ENCODE data around the gene MAGEB6B. TPM values are rescaled to one million over a fixed set of nuclear protein-coding genes. Genes with fewer than 3 reads are reported as not detected.

Gene MAGEB6B
- not detected in 2 replicates for total RNA-seq (ENCODE audit: low replicate concordance)

DNA sequence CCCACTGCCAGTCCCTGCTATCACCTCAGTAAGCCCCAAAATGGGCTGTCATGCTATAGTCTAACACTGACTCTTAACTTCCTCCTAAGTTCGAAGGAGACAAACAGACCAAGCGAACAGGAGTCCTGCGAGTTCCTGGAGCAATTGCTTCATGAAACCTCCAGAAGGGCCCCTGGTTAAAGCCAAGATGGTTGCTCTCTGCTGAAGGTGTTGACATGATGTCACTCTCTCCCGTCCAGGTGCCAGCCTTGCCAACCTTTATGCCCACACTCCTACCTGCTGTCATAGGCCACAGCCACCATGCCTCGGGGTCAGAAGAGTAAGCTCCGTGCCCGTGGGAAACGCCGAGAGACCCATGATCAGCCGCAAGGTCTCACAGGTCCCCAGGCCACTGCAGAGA is at the start of gene MAGEB6B:
MAGEB6B (plus strand) TSS at position 301 of the 400 bp plus-strand sequence; CDS start at position 301, 0 bp downstream.
- Mint-ChIP-seq H3K9me3 (peaks cover 14% of the 10 kb centered on the region), H3K4me1 (no peaks in the 10 kb centered on the region)
- no peak within 1 kb of the TSS for H3K9ac ChIP-seq

GRCh38 chrX:26138274-26138673 is 22.1 kb upstream of the MAGEB6B start, which contains the start of gene MAGEB18:
MAGEB18 (plus strand) TSS chrX:26138343; CDS start chrX:26138986, 643 bp downstream.
- Histone ChIP-seq H3K79me2 (ENCODE audit: low read depth) (no peaks in the 10 kb centered on the region), H3K27me3 (no peaks in the 10 kb centered on the region), H3K9ac (no peak within 1 kb of the TSS), H3K4me1 (no peaks in the 10 kb centered on the region), H3K9me3 (ENCODE audit: low read depth) (no peaks in the 10 kb centered on the region), H4K20me1 (ENCODE audit: low read depth) (no peaks in the 10 kb centered on the region), H3F3A (ENCODE audit: low read depth) (no peaks in the 10 kb centered on the region), H2AFZ (replicated peaks) (no peak within 1 kb of the TSS), H3K36me3 (no peaks in the 10 kb centered on the region), H3K4me2 (no peak within 1 kb of the TSS), H3K27ac (no peak within 1 kb of the TSS), H3K4me3 (no peak within 1 kb of the TSS)
- TF ChIP-seq EZH2 (IDR thresholded peaks at IDR 0.05) (no peak), EZH2phosphoT487 (IDR thresholded peaks at IDR 0.05) (no peak)
- TF ChIP-seq, protein P1, sequence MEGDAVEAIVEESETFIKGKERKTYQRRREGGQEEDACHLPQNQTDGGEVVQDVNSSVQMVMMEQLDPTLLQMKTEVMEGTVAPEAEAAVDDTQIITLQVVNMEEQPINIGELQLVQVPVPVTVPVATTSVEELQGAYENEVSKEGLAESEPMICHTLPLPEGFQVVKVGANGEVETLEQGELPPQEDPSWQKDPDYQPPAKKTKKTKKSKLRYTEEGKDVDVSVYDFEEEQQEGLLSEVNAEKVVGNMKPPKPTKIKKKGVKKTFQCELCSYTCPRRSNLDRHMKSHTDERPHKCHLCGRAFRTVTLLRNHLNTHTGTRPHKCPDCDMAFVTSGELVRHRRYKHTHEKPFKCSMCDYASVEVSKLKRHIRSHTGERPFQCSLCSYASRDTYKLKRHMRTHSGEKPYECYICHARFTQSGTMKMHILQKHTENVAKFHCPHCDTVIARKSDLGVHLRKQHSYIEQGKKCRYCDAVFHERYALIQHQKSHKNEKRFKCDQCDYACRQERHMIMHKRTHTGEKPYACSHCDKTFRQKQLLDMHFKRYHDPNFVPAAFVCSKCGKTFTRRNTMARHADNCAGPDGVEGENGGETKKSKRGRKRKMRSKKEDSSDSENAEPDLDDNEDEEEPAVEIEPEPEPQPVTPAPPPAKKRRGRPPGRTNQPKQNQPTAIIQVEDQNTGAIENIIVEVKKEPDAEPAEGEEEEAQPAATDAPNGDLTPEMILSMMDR (IDR thresholded peaks at IDR 0.05) = no peak
- Mint-ChIP-seq H3K4me3 (no peak within 1 kb of the TSS), H3K36me3 (no peaks in the 10 kb centered on the region), H3K27ac (no peak within 1 kb of the TSS), H3K27me3 (ENCODE audit: insufficient read depth, low read depth) (no peaks in the 10 kb centered on the region), H3K9me3 (peaks cover 8% of the 10 kb centered on the region), H3K4me1 (no peaks in the 10 kb centered on the region)
- no peak for DNase-seq (ENCODE audit: low spot score)

More for the DNA sequence above, at the start of gene MAGEB6B:
- Histone ChIP-seq H3K9me3 (ENCODE audit: low read depth) (no peaks in the 10 kb centered on the region), H2AFZ (replicated peaks) (no peak within 1 kb of the TSS), H3K27ac (no peak within 1 kb of the TSS), H3K79me2 (ENCODE audit: low read depth) (no peaks in the 10 kb centered on the region), H3K36me3 (no peaks in the 10 kb centered on the region), H3K4me1 (no peaks in the 10 kb centered on the region), H3F3A (ENCODE audit: low read depth) (no peaks in the 10 kb centered on the region), H3K27me3 (no peaks in the 10 kb centered on the region), H3K4me3 (no peak within 1 kb of the TSS), H3K4me2 (no peak within 1 kb of the TSS), H4K20me1 (ENCODE audit: low read depth) (no peaks in the 10 kb centered on the region)
- TF ChIP-seq EZH2phosphoT487 (IDR thresholded peaks at IDR 0.05) = no peak
- no peak for TF ChIP-seq EZH2 (IDR thresholded peaks at IDR 0.05)
- TF ChIP-seq, protein P1 (IDR thresholded peaks at IDR 0.05) = no peak
- Mint-ChIP-seq H3K27ac (no peak within 1 kb of the TSS), H3K36me3 (no peaks in the 10 kb centered on the region), H3K27me3 (ENCODE audit: insufficient read depth, low read depth) (peaks cover 3% of the 10 kb centered on the region), H3K4me3 (no peak within 1 kb of the TSS)
- no peak for DNase-seq (ENCODE audit: low spot score)

DNA sequence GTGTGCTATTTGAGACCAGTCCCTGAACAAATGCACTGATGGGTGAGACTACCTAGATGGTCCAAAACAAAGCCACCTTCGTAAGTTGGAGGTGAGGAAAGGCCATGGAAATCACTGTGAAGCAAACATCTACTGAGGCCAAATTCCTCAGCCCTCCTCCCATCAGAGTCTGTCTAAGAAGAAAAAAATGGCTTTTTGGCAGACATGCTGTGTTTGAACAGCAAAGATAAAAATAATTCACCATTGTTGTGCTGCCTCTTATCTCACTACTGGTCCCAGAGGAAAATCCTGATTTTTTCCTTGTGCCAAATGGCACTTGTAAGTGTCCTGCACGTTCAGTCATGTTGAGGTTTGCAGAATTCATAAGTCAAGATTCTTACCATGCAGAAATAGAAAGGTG is 14.4 kb upstream of the MAGEB6B start:
- no peaks in the 10 kb centered on the region for H3K4me1 ChIP-seq
- H3K9ac ChIP-seq = no peak overlapping the region
- no peak overlapping the region for H3K4me2 ChIP-seq
- H3K4me3 Mint-ChIP-seq = no peak overlapping the region
- no peaks in the 10 kb centered on the region for H3F3A ChIP-seq (ENCODE audit: low read depth)
- no peaks in the 10 kb centered on the region for H3K79me2 ChIP-seq (ENCODE audit: low read depth)
- H3K4me1 Mint-ChIP-seq = no peaks in the 10 kb centered on the region
- H3K27ac ChIP-seq = no peak overlapping the region
- H3K9me3 ChIP-seq (ENCODE audit: low read depth) = no peaks in the 10 kb centered on the region
- no peak for DNase-seq (ENCODE audit: low spot score)
- H3K36me3 ChIP-seq = no peaks in the 10 kb centered on the region
- no peaks in the 10 kb centered on the region for H3K27me3 ChIP-seq
- H3K27me3 Mint-ChIP-seq (ENCODE audit: insufficient read depth, low read depth) = peaks cover 4% of the 10 kb centered on the region
- TF ChIP-seq EZH2 (IDR thresholded peaks at IDR 0.05) = no peak
- TF ChIP-seq, protein P1 (IDR thresholded peaks at IDR 0.05) = no peak
- TF ChIP-seq EZH2phosphoT487 (IDR thresholded peaks at IDR 0.05) = no peak
- H2AFZ ChIP-seq (replicated peaks) = no peak overlapping the region
- H3K36me3 Mint-ChIP-seq = no peaks in the 10 kb centered on the region
- H3K4me3 ChIP-seq = no peak overlapping the region
- H4K20me1 ChIP-seq (ENCODE audit: low read depth) = no peaks in the 10 kb centered on the region
- peaks cover 2% of the 10 kb centered on the region for H3K9me3 Mint-ChIP-seq
- no peak overlapping the region for H3K27ac Mint-ChIP-seq

Measured in neural progenitor cell (in vitro differentiated cells).